ENCODE data around the gene SLC7A14.

DNA sequence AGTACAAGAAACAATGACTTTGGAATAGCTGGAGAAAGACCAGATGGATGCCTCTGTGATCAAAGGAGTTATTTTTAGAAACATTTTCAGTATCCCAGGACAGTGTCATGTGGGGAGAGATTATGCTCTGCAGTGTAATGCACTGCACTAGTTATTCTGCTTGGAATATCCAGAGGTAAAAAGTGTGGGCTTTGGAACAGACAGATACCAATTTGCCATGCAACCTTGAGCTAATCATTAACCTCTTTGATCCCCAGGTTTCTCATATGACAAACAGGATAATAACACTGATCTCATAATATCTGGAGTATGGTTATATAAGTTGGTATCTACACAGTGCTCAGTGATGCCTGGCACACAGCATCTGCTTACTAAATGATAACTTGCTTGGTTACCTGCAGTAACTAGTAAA, 12.2 kb upstream of the SLC7A14 start:
- TF ChIP-seq, protein P1, sequence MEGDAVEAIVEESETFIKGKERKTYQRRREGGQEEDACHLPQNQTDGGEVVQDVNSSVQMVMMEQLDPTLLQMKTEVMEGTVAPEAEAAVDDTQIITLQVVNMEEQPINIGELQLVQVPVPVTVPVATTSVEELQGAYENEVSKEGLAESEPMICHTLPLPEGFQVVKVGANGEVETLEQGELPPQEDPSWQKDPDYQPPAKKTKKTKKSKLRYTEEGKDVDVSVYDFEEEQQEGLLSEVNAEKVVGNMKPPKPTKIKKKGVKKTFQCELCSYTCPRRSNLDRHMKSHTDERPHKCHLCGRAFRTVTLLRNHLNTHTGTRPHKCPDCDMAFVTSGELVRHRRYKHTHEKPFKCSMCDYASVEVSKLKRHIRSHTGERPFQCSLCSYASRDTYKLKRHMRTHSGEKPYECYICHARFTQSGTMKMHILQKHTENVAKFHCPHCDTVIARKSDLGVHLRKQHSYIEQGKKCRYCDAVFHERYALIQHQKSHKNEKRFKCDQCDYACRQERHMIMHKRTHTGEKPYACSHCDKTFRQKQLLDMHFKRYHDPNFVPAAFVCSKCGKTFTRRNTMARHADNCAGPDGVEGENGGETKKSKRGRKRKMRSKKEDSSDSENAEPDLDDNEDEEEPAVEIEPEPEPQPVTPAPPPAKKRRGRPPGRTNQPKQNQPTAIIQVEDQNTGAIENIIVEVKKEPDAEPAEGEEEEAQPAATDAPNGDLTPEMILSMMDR (IDR thresholded peaks at IDR 0.05): no peak
- TF ChIP-seq POLR2A (IDR thresholded peaks at IDR 0.05): no peak
